GM19035 (cell line): Measurements from ENCODE around the gene PRSS23.

Source experiments
- ATAC-seq: cut with Tn5 transposase; IDR thresholded peaks from one replicate; pipeline ENCODE4 v1.9.1; 2021; ENCODE audit not compliant: unreplicated experiment

Gene PRSS23

DNA sequence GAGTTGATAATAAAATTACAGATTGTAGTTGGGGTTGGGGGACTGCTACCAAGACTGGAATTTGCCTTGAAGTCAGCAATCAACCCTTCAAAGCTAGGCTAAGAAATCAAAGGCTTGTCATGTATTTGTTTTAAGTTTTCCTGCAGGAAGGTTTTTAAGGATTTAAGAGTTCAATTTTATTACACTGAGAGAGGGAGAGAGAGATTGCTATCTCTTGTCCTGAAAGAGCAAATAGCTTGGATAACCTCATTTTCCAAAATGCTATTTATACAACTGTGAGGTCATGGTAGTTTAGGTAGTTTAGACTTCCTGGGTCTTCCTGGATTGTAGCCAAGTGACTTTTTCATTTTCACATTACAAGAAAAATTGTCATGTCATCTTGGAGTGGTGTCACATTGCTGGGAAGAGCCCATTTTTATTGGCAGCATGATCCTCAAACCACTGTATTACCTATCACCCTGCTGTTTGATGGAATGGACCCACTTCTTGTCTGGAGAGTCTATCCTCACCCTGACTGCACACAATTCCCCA, 10.1 kb upstream of the PRSS23 start:
- ATAC-seq: no peak

DNA sequence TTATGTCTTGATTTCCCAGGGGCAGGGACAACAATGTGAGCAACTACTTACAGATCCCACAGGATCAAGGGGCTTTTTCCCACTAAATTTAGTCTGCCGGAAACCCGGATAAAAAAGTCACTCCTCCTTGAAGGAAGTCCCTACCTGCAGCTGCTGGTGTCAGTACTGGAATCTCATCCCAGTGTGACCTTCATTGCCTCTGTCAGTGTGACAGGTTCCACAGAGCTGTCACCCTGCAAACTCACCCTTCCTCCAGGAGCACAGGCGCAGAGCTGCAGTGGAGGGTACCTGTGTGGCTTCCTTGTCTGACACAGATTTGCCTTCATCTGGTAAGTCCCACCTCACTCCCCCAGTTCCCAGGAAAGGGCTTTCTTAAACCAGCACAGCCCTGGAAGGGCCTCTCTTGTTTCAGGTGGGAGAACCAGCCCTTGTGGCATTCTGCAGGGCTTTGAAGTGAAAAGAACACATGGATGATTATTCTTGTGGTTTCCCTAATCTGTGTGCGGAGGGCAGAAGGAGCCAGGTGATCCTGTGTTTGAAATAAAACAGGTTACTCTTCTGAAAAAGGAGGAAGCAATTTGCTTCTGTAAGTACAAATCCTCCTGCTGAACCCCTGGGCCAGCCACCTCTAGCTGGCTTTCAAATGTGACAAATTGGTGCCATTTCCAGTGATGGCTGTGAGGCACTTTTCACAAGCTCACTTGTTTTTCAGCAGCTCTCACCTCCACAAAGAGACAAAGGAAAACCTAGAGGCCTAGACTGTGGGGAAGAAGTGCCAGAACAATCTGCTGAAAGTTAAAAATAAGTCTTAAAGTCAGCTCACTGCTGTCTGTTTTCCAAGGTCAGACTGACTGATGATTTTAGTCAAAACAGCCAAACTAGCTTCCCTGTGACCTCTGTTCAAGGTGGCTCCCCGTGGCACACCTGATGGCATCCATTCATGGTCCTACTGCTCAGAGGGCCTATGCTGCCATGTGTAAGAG, 9.2 kb upstream of the PRSS23 start:
- ATAC-seq: no peak

DNA sequence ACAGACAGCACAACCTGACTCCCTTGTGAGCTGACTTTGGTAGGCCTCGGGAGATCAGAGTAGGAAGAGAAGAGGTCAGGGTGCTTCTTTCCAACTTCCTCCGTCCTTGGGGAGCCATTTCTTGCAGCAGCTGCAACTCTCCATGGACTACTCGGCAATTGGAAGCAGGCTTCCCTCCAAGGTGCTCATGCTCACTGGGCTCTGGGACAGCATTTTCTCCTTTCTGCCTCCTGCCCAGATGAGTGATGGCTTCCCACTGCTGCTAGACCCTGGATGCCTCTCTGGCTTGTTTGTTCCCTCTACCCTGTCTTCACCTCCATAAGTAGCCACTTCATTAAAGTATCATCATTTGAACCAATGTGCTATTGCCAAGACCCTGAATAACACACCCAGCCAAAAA, 8.2 kb upstream of the PRSS23 start:
- ATAC-seq: no peak

DNA sequence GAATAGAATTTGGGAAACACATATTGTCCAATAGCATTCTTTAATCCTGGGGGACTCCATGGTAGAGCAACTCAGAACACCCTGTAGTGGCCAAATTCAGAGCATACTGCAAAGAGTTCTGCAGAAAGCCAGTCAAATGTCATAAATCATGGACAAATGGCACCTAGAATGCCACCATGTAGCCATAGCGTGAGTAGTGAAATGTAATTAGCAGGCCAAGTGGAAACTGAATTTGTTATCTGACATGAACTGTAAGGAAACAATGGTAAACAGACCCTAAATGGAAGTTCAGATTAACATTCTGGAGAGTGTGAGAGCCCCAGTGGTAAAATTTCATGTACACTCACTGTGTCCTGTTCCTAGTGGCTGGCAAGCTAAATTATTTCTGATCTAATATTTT, 7.0 kb upstream of the PRSS23 start:
- no peak for ATAC-seq

DNA sequence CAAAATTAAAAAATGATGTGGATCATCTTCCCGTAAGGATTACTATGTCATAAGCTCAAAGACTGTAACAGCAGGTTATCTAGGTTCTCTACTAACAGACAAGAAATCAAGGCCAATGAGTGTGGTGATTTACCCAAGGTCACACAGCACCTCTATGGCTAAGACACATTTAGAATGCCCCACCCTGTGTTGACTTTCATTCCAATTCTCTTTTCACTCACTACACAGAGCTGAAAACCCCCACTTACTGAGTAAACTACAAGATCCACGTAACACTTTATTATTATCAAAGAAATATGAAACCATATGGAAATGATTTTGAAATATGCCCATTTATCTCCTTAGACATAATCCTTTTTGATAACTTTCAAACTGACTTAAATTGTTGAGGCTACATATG, 4.8 kb upstream of the PRSS23 start:
- no peak for ATAC-seq

GRCh38 chr11:86795949-86796348, 4.4 kb upstream of the PRSS23 start:
- no peak for ATAC-seq

- ATAC-seq: no peak
Observed at GRCh38 chr11:86797133-86797532, 3.2 kb upstream of the PRSS23 start.

DNA sequence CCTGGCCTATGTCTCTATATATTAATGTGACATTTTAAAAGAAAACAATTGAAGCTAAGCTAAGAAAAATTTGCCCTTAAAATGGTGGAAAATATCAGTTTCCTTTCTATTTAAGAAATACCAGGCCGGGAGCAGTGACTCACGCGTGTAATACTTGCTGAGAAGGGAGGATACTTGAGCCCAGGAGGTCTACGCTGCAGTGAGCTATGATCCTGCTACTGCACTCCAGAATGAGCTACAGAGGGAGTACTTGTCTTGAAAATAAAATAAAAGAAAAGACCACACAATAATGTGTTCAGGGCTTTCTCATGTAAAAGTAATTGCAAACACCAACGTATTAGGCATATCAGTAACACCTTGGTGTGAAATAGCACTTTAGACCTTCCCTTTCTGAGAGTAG, 1.4 kb upstream of the PRSS23 start:
- no peak for ATAC-seq

GRCh38 chr11:86799680-86800075, 664 bp upstream of the PRSS23 start:
- no peak for ATAC-seq

DNA sequence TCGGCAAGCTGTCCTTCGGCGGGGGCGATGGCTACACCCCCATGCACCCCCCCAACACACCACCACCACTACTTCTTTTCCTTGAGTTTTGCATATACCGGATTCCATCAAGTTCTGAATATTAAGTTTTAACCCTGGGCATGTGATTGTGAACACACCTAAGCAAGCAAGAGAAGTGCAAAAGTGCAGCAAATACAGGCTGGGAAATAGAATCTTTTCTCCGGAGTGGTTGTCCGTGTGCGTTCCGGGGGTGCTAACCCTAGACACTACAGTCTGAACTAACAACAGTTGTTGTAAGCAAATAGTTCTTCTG, 574 bp downstream of the PRSS23 start:
- no peak for ATAC-seq

- ATAC-seq: no peak
Observed at GRCh38 chr11:86801364-86801763, 1.0 kb downstream of the PRSS23 start.

DNA sequence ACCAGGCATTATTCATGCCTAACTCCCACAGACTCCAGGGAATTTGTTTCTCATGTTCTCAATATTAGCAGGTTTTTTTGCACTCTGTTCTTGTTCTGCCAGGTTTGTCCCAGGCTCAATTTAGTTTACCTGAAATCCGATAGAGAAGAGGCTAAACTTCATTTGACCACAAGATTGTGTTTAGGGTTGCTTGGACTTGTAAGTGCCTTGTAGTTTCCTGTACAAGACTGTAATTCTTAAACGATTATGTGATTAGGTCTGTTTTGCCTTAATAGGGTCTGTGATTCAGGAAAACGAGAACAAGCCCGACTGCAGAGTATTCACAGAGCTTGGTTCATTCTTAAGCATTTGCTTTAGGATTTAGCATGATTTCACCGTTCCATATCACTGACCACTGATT, 1.8 kb downstream of the PRSS23 start:
- ATAC-seq: no peak

GRCh38 chr11:86802601-86803051, 2.3 kb downstream of the PRSS23 start:
- no peak for ATAC-seq

- no peak for ATAC-seq
Observed at GRCh38 chr11:86803136-86804045, 3.0 kb downstream of the PRSS23 start.

DNA sequence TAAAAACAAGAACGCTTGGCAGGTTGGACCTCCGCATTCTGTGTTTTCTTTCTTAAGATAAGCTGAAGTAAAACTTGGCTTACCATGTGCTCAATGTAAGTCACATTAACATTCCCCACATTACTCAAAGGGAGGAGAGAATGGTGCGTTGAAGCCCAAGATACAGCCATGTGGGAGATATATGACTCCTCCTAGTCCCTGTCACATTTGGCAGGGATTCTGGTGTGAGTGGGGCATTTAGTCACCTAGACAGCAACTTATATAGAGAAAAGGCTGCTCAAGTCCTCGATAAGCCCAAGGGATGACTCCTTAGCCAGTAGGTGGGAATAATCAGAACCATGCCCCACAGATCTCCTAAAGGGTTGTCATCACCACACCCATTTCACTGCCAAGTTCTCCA, 4.6 kb downstream of the PRSS23 start:
- no peak for ATAC-seq

DNA sequence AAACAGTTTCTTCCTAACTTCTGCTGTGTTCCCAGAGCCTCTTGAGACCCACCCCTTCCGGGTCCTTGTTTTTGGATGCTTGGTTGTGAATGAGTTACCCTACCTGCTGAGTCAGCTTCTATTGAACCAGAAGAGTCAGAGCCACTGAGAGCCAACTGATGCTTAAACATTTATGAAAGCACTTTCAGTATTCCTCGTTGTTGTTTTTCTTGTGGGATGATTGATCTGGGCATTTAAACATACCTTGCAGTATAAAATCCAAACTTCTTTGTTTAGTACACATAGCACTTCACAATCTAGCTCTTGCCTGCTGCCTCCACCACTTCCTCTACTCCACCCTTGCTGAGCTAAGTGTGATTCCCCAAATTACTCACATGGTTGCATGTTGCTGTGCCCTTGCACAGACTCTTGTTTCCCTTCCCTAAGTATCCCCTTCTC, 5.5 kb downstream of the PRSS23 start:
- ATAC-seq: peak; percentile 78

DNA sequence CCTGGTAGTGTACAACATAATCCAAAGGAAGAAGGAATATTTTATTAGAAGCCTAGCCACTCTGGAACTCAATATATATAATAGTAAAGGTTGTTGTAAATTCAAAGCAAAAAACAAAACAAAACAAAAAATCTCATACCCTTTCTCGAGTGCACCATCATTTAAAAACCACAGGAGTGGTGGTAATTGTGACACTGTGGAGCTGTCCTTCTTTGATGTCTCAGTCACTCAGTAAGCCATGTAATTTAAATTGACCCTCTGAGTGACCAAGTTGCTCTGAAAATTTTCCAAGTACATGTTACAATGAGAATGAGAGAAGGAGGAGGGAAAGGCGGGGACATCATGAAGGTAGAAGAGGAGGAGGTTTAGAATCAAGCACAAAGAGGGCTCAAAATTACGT, 6.6 kb downstream of the PRSS23 start:
- ATAC-seq: no peak

DNA sequence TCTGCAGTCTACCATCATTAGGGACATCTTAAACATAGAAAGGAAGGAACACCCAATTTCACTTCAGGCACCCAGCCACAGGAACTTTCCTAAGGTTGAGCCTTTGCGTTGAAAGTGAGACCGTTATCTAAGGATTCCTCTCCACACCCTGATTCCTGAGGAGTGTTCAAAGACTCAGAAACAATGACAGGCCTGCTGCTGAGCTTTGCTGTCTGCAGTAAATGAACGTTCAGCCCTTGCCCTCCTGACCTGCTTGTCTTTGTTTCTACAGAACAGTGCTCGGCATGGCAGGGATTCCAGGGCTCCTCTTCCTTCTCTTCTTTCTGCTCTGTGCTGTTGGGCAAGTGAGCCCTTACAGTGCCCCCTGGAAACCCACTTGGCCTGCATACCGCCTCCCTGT, 7.0 kb downstream of the PRSS23 start:
- no peak for ATAC-seq

DNA sequence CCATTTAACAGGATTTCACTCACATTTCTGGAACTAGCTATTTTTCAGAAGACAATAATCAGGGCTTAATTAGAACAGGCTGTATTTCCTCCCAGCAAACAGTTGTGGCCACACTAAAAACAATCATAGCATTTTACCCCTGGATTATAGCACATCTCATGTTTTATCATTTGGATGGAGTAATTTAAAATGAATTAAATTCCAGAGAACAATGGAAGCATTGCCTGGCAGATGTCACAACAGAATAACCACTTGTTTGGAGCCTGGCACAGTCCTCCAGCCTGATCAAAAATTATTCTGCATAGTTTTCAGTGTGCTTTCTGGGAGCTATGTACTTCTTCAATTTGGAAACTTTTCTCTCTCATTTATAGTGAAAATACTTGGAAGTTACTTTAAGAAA, 9.2 kb downstream of the PRSS23 start:
- ATAC-seq: no peak

- no peak for ATAC-seq
Observed at GRCh38 chr11:86810288-86810687, 9.9 kb downstream of the PRSS23 start.

DNA sequence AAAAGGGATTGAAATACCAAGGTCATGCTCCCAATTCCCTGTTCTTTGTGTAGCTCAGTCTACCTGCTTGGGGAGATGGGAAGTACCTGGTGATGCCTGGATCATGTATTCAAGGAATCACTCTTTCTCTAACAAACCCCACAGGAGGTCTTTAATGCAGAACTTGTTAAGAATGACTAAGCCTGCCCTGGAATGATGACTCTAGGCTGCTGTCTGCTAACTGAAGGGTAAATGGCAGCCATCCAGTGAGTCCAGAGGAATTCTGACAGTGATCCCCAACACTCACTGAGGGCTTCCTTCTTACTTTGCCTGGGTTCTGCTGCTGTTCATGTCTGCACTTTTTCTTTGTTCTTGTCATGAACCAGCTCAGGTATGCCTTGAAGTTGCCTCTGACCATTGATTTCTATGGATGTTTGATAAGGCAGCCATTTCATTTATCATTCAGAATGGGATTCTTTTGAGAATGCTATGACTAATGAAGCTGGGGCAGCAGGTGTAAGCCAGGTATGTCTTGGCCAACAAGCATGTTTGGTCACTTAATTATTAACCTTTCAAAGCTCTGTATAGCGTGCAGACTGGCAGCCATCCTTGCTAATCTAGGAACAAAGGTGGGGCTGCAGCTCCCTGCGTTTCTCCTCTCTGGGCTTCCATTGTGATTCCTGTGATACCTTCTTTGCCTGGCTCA, 11.4 kb downstream of the PRSS23 start:
- no peak for ATAC-seq
